HepG2 (cell line): ENCODE measurements around the gene ADPRHL1. TPM values are rescaled to one million over a fixed set of nuclear protein-coding genes. Genes with fewer than 3 reads are reported as not detected.
A peak's percentile ranks its signal among the peaks of the same experiment; 100 is the strongest.

ENCODE experiments used
- AGO1 ChIP-seq: fragments of 200-400 bp; formaldehyde crosslinking; IDR thresholded peaks from 2 replicates; pipeline ENCODE4 v1.6.1; 2017; ENCODE audit warnings: mild to moderate bottlenecking, low read depth, low read length, moderate library complexity; ENCODE audit not compliant: poor library complexity, severe bottlenecking
- FOXK2 ChIP-seq: fragments of 450-650 bp; IDR thresholded peaks from 2 replicates; pipeline ENCODE4 v1.6.1; 2016
- FOXO1 ChIP-seq: sonication (generic); formaldehyde crosslinking; IDR thresholded peaks from 2 replicates; pipeline ENCODE4 v1.4.0; 2020; ENCODE audit warnings: missing genetic modification reagents
- SAP130 ChIP-seq: IDR thresholded peaks from 2 replicates; pipeline ENCODE4 v1.6.1; 2016; ENCODE audit warnings: low read depth
- SMARCE1 ChIP-seq: fragments of 450-650 bp; IDR thresholded peaks from 2 replicates; pipeline ENCODE4 v1.6.1; 2017; ENCODE audit warnings: borderline replicate concordance
- SPEN ChIP-seq: sonication (generic); formaldehyde crosslinking; IDR thresholded peaks from 2 replicates; pipeline ENCODE4 v1.5.1; 2020; ENCODE audit warnings: low read depth, mild to moderate bottlenecking, missing genetic modification reagents
- TAF1 ChIP-seq: sonication (generic); formaldehyde crosslinking; IDR thresholded peaks from 2 replicates; pipeline ENCODE4 v1.4.0; 2020; ENCODE audit warnings: missing genetic modification reagents
- ZBTB38 ChIP-seq: sonication (generic); formaldehyde crosslinking; IDR thresholded peaks from 2 replicates; pipeline ENCODE4 v1.5.1; 2020; ENCODE audit warnings: mild to moderate bottlenecking, missing genetic modification reagents
- ZFX ChIP-seq: sonication (generic); formaldehyde crosslinking; IDR thresholded peaks from 2 replicates; pipeline ENCODE4 v1.4.0; 2020; ENCODE audit warnings: mild to moderate bottlenecking, low read depth, missing genetic modification reagents, moderate library complexity
- ZNF143 ChIP-seq: sonication (generic); formaldehyde crosslinking; IDR thresholded peaks from 2 replicates; pipeline ENCODE4 v1.4.0; 2020; ENCODE audit warnings: missing genetic modification reagents
- ZNF263 ChIP-seq: sonication (generic); formaldehyde crosslinking; IDR thresholded peaks from 2 replicates; pipeline ENCODE4 v1.4.0; 2020; ENCODE audit warnings: missing genetic modification reagents
- ZNF337 ChIP-seq: sonication (generic); formaldehyde crosslinking; IDR thresholded peaks from 2 replicates; pipeline ENCODE4 v1.5.1; 2020; ENCODE audit warnings: missing genetic modification reagents, low read depth, mild to moderate bottlenecking, borderline replicate concordance
- polyA plus RNA-seq, 8 experiments: library from polyadenylated mRNA; depleted of rRNA in 3 of 8; stranded (reverse) in 7 of 8; unstranded in 1 of 8; fragments of >200 nt; fragmentation: Illumina TruSeq in 4 of 8; extraction: Trizol in 4 of 8; gene quantifications; 2 replicates each; pipeline versions ENCODE4 v1.2.1 to v1.2.3, GENCODE V29; 2011 to 2016; ENCODE audit warnings: low read depth in 4 of 8, missing spikeins in 1 of 8, mixed read lengths in 1 of 8; ENCODE audit not compliant: insufficient read depth in 1 of 8
- total RNA-seq, 5 experiments: library from RNA; depleted of rRNA; stranded (reverse); fragments of >200 nt; fragmentation: Illumina TruSeq; extraction: Trizol; gene quantifications; 2 replicates each; pipeline ENCODE4 v1.2.3, GENCODE V29; 2016; ENCODE audit warnings: low read depth in 1 of 5
- TF ChIP-seq, protein P1 (sequence below): sonication (generic); formaldehyde crosslinking; IDR thresholded peaks from 2 replicates; pipeline ENCODE4 v1.5.1; 2020; ENCODE audit warnings: mild to moderate bottlenecking, missing genetic modification reagents, moderate library complexity
- TF ChIP-seq, protein P2 (sequence below): sonication (generic); formaldehyde crosslinking; IDR thresholded peaks from 2 replicates; pipeline ENCODE4 v1.5.1; 2020; ENCODE audit warnings: mild to moderate bottlenecking, missing genetic modification reagents

The ADPRHL1 gene
- total and polyA plus RNA-seq, 2 of the 13 experiments (the other 11 are each of a cell fraction or from before 2014, with no cell fraction given), result 0.34 to 0.40 TPM

DNA sequence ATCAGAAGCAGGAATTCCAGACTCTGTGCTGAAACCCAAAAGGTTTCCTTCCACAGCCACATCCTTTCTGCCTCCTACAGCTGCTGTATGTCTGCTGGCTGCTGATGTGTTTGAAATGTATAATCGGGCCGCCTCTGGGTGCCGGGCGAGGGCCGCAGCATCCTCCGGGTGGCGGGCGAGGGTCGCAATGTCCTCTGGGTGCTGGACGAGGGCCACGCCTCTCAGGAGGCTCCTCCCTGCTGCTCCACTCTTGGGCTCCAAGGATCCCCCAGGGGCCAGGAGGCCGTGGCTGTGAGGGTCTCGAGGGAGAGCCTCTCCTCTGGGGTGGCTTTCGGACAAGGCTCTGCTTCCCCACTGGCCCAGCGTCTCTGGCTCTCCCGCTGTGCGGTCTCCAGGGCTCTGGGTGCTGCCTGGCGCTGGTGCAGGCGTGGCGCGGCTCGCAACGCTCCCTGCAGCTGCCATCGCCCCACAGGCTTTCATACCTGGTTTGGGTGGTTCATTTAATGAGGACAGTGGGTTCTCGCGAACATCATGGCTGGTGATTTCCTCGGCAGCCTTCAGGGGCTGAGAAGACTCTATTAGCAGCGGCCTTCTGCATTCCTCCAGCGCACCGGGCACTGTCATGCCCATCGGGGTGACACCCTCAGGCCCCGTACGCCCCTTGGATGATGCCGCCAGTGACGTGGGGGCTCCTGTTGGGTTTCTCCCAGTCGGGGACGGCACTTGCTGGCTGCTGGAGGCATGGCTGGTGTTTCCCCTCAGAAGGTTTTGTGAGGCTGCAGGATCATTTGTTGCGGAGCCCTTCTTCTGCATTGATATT lies 47.6 kb downstream of the ADPRHL1 start (continued):
- TF ChIP-seq ZNF263, result 0 out of 2 replicates have a peak, but pooled peaks have one; percentile 14
- 0 out of 2 replicates have a peak, but pooled peaks have one; percentile 11 for TF ChIP-seq SAP130
- TF ChIP-seq TAF1 (CRISPR knock-in tag), result 0 out of 2 replicates have a peak, but pooled peaks have one; percentile 0
- TF ChIP-seq AGO1, result no peak
- TF ChIP-seq SMARCE1, result no peak
- TF ChIP-seq ZBTB38, result peak; percentile 11; the same call in 1 of the 2 replicates
- TF ChIP-seq SPEN (CRISPR knock-in tag), result 0 out of 2 replicates have a peak, but pooled peaks have one; percentile 60
- TF ChIP-seq FOXO1, result no peak
- peak; percentile 26; the same call in 1 of the 2 replicates for TF ChIP-seq ZFX (CRISPR knock-in tag)
- TF ChIP-seq, protein P1, sequence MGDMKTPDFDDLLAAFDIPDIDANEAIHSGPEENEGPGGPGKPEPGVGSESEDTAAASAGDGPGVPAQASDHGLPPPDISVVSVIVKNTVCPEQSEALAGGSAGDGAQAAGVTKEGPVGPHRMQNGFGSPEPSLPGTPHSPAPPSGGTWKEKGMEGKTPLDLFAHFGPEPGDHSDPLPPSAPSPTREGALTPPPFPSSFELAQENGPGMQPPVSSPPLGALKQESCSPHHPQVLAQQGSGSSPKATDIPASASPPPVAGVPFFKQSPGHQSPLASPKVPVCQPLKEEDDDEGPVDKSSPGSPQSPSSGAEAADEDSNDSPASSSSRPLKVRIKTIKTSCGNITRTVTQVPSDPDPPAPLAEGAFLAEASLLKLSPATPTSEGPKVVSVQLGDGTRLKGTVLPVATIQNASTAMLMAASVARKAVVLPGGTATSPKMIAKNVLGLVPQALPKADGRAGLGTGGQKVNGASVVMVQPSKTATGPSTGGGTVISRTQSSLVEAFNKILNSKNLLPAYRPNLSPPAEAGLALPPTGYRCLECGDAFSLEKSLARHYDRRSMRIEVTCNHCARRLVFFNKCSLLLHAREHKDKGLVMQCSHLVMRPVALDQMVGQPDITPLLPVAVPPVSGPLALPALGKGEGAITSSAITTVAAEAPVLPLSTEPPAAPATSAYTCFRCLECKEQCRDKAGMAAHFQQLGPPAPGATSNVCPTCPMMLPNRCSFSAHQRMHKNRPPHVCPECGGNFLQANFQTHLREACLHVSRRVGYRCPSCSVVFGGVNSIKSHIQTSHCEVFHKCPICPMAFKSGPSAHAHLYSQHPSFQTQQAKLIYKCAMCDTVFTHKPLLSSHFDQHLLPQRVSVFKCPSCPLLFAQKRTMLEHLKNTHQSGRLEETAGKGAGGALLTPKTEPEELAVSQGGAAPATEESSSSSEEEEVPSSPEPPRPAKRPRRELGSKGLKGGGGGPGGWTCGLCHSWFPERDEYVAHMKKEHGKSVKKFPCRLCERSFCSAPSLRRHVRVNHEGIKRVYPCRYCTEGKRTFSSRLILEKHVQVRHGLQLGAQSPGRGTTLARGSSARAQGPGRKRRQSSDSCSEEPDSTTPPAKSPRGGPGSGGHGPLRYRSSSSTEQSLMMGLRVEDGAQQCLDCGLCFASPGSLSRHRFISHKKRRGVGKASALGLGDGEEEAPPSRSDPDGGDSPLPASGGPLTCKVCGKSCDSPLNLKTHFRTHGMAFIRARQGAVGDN (CRISPR knock-in tag), result peak; percentile 63
- TF ChIP-seq FOXK2, result no peak
- no peak for TF ChIP-seq ZNF337 (CRISPR knock-in tag)
- TF ChIP-seq, protein P2, sequence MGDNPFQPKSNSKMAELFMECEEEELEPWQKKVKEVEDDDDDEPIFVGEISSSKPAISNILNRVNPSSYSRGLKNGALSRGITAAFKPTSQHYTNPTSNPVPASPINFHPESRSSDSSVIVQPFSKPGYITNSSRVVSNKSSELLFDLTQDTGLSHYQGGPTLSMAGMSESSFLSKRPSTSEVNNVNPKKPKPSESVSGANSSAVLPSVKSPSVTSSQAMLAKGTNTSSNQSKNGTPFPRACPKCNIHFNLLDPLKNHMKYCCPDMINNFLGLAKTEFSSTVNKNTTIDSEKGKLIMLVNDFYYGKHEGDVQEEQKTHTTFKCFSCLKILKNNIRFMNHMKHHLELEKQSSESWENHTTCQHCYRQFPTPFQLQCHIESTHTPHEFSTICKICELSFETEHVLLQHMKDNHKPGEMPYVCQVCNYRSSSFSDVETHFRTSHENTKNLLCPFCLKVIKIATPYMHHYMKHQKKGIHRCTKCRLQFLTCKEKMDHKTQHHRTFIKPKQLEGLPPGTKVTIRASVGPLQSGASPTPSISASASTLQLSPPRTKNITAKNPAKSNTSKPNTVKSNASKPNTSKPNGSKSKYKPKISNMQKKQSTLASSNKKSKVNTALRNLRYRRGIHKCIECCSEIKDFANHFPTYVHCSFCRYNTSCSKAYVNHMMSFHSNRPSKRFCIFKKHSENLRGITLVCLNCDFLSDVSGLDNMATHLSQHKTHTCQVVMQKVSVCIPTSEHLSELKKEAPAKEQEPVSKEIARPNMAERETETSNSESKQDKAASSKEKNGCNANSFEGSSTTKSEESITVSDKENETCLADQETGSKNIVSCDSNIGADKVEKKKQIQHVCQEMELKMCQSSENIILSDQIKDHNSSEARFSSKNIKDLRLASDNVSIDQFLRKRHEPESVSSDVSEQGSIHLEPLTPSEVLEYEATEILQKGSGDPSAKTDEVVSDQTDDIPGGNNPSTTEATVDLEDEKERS (CRISPR knock-in tag), result no peak
- TF ChIP-seq ZNF143 (CRISPR knock-in tag), result peak; percentile 37; the same call in 1 of the 2 replicates
- TF ChIP-seq, all 625 proteins: peak for 15
